HepG2 (cell line): ENCODE measurements around the gene HECTD1. TPM values are rescaled to one million over a fixed set of nuclear protein-coding genes. Genes with fewer than 3 reads are reported as not detected.

Experiments
- ELF3 ChIP-seq: IDR thresholded peaks from 2 replicates; pipeline ENCODE4 v1.6.1; 2016; ENCODE audit warnings: missing genetic modification reagents, missing compliant biosample characterization
- KDM5B ChIP-seq: sonication (generic); formaldehyde crosslinking; IDR thresholded peaks from 2 replicates; pipeline ENCODE4 v1.4.0; 2020; ENCODE audit warnings: missing genetic modification reagents, mild to moderate bottlenecking, borderline replicate concordance
- MTA3 ChIP-seq: sonication (generic); formaldehyde crosslinking; IDR thresholded peaks from 2 replicates; pipeline ENCODE4 v1.4.0; 2020; ENCODE audit warnings: missing genetic modification reagents
- POLR2G ChIP-seq: fragments of 200-400 bp; formaldehyde crosslinking; IDR thresholded peaks from 2 replicates; pipeline ENCODE4 v1.6.1; 2018; ENCODE audit warnings: mild to moderate bottlenecking, low read depth, low read length, moderate library complexity
- SETDB1 ChIP-seq: sonication (generic); formaldehyde crosslinking; IDR thresholded peaks from 2 replicates; pipeline ENCODE4 v1.5.1; 2020; ENCODE audit warnings: missing genetic modification reagents, mild to moderate bottlenecking, borderline replicate concordance
- SIN3A ChIP-seq: IDR thresholded peaks from 2 replicates; pipeline ENCODE4 v1.6.1; 2011; ENCODE audit warnings: low read depth, mild to moderate bottlenecking, control low read depth, low read length, borderline replicate concordance
- TGIF2 ChIP-seq: IDR thresholded peaks from 2 replicates; pipeline ENCODE4 v1.6.1; 2016; ENCODE audit warnings: control low read depth, missing compliant biosample characterization
- THYN1 ChIP-seq: sonication (generic); formaldehyde crosslinking; IDR thresholded peaks from 2 replicates; pipeline ENCODE4 v1.8.1; 2023; ENCODE audit warnings: low read depth, mild to moderate bottlenecking, moderate library complexity, missing genetic modification reagents, borderline replicate concordance
- TP53 ChIP-seq: sonication (generic); formaldehyde crosslinking; conservative IDR thresholded peaks from 2 replicates; pipeline ENCODE4 v1.4.0; 2020; ENCODE audit warnings: missing genetic modification reagents
- ZC3H13 ChIP-seq: sonication (generic); formaldehyde crosslinking; IDR thresholded peaks from 2 replicates; pipeline ENCODE4 v1.8.1; 2023; ENCODE audit warnings: mild to moderate bottlenecking, missing genetic modification reagents, moderate library complexity
- ZNF160 ChIP-seq: sonication (generic); formaldehyde crosslinking; IDR thresholded peaks from 2 replicates; pipeline ENCODE4 v1.8.0; 2022; ENCODE audit warnings: mild to moderate bottlenecking, inconsistent platforms, missing genetic modification reagents
- ZNF296 ChIP-seq: sonication (generic); formaldehyde crosslinking; conservative IDR thresholded peaks from 2 replicates; pipeline ENCODE4 v1.5.0; 2020; ENCODE audit warnings: mild to moderate bottlenecking, missing genetic modification reagents
- ZNF768 ChIP-seq: sonication (generic); formaldehyde crosslinking; IDR thresholded peaks from 2 replicates; pipeline ENCODE4 v1.4.0; 2020; ENCODE audit warnings: missing genetic modification reagents
- ZNF772 ChIP-seq: sonication (generic); formaldehyde crosslinking; IDR thresholded peaks from 2 replicates; pipeline ENCODE4 v1.5.0; 2020; ENCODE audit warnings: mild to moderate bottlenecking, missing genetic modification reagents
- polyA plus RNA-seq, 8 experiments: library from polyadenylated mRNA; depleted of rRNA in 3 of 8; stranded (reverse) in 7 of 8; unstranded in 1 of 8; fragments of >200 nt; fragmentation: Illumina TruSeq in 4 of 8; extraction: Trizol in 4 of 8; gene quantifications; 2 replicates each; pipeline versions ENCODE4 v1.2.1 to v1.2.3, GENCODE V29; 2011 to 2016; ENCODE audit warnings: low read depth in 4 of 8, missing spikeins in 1 of 8, mixed read lengths in 1 of 8; ENCODE audit not compliant: insufficient read depth in 1 of 8
- total RNA-seq, 5 experiments: library from RNA; depleted of rRNA; stranded (reverse); fragments of >200 nt; fragmentation: Illumina TruSeq; extraction: Trizol; gene quantifications; 2 replicates each; pipeline ENCODE4 v1.2.3, GENCODE V29; 2016; ENCODE audit warnings: low read depth in 1 of 5
- TF ChIP-seq, protein P1 (sequence below): IDR thresholded peaks from 2 replicates; pipeline ENCODE4 v1.6.1; 2012; ENCODE audit warnings: low read depth, low read length, improper control_type of control experiment
- TF ChIP-seq, protein P2 (sequence below): sonication (generic); formaldehyde crosslinking; IDR thresholded peaks from 2 replicates; pipeline ENCODE4 v1.5.0; 2020; ENCODE audit warnings: missing genetic modification reagents
- TF ChIP-seq, protein P3 (sequence below): sonication (generic); formaldehyde crosslinking; IDR thresholded peaks from 2 replicates; pipeline ENCODE4 v1.4.0; 2020; ENCODE audit warnings: low read depth, mild to moderate bottlenecking, missing genetic modification reagents
- TF ChIP-seq, protein P4 (sequence below): sonication (generic); formaldehyde crosslinking; IDR thresholded peaks from 2 replicates; pipeline ENCODE4 v1.4.0; 2020; ENCODE audit warnings: missing genetic modification reagents, mild to moderate bottlenecking, borderline replicate concordance
- TF ChIP-seq, protein P5 (sequence below): sonication (generic); formaldehyde crosslinking; IDR thresholded peaks from 2 replicates; pipeline ENCODE4 v1.8.1; 2023; ENCODE audit warnings: missing genetic modification reagents, inconsistent platforms, borderline replicate concordance

The HECTD1 gene
- total and polyA plus RNA-seq, 2 of the 13 experiments (the other 11 are each of a cell fraction or from before 2014, with no cell fraction given): 312 to 560 TPM

DNA sequence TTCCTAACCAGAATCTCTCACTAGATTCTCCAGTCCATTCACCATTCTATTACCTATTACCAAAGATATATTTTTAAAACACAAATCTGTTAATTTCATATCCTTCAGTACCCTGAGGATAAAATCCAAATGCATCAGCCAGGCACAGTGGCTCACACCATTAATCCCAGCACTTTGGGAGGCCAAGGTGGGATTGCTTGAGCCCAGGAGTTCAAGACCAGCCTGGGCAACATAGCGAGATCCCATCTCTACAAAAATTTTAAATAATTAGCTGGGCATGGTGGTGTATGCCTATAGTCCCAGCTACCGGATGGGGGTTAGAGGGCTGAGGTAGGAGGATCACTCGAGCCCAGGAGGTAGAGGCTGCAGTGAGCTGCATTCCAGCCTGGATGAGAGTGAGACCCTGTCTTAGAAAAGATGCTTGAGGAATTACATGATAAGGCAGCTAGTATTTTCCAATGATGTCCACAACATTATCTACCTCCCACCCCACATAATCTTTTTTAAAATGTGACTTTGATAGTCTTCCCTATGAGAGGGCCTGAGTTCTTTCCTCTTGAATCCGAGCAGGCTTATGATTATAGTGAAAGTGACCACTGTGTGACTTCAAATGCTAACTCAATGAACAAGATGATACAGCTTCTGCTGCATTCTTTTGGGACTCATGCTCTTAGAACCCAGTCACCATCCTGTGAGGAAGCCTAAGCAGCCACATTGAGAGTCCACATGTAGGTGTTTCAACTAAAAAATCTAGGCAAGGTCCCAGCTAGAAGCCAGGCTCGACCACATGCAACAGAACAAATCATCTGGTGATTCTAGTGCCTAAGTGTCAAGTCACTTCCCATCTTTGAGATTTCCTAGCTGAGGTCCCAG, 18.0 kb downstream of the HECTD1 start (continued):
- TF ChIP-seq, protein P1, sequence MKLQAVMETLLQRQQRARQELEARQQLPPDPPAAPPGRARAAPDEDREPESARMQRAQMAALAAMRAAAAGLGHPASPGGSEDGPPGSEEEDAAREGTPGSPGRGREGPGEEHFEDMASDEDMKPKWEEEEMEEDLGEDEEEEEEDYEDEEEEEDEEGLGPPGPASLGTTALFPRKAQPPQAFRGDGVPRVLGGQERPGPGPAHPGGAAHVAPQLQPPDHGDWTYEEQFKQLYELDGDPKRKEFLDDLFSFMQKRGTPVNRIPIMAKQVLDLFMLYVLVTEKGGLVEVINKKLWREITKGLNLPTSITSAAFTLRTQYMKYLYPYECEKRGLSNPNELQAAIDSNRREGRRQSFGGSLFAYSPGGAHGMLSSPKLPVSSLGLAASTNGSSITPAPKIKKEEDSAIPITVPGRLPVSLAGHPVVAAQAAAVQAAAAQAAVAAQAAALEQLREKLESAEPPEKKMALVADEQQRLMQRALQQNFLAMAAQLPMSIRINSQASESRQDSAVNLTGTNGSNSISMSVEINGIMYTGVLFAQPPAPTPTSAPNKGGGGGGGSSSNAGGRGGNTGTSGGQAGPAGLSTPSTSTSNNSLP: no peak
- TF ChIP-seq ZC3H13 (CRISPR knock-in tag) (no peak), ELF3 (CRISPR knock-in tag) (no peak), SETDB1 (CRISPR knock-in tag) (no peak), POLR2G (0 out of 2 replicates have a peak, but pooled peaks have one; percentile 30), KDM5B (peak; percentile 35; the same call in 1 of the 2 replicates), THYN1 (CRISPR knock-in tag) (no peak), TGIF2 (CRISPR knock-in tag) (no peak), TP53 (CRISPR knock-in tag) (no peak), MTA3 (CRISPR knock-in tag) (no peak), ZNF296 (CRISPR knock-in tag) (no peak), ZNF160 (CRISPR knock-in tag) (no peak), ZNF768 (CRISPR knock-in tag) (no peak), ZNF772 (CRISPR knock-in tag) (no peak; the same call in 1 of the 2 replicates), SIN3A (no peak)
- TF ChIP-seq, protein P2, sequence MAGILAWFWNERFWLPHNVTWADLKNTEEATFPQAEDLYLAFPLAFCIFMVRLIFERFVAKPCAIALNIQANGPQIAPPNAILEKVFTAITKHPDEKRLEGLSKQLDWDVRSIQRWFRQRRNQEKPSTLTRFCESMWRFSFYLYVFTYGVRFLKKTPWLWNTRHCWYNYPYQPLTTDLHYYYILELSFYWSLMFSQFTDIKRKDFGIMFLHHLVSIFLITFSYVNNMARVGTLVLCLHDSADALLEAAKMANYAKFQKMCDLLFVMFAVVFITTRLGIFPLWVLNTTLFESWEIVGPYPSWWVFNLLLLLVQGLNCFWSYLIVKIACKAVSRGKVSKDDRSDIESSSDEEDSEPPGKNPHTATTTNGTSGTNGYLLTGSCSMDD (CRISPR knock-in tag): peak; percentile 42; the same call in 1 of the 2 replicates
- TF ChIP-seq, protein P3, sequence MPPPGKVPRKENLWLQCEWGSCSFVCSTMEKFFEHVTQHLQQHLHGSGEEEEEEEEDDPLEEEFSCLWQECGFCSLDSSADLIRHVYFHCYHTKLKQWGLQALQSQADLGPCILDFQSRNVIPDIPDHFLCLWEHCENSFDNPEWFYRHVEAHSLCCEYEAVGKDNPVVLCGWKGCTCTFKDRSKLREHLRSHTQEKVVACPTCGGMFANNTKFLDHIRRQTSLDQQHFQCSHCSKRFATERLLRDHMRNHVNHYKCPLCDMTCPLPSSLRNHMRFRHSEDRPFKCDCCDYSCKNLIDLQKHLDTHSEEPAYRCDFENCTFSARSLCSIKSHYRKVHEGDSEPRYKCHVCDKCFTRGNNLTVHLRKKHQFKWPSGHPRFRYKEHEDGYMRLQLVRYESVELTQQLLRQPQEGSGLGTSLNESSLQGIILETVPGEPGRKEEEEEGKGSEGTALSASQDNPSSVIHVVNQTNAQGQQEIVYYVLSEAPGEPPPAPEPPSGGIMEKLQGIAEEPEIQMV (CRISPR knock-in tag): no peak
- TF ChIP-seq, protein P4, sequence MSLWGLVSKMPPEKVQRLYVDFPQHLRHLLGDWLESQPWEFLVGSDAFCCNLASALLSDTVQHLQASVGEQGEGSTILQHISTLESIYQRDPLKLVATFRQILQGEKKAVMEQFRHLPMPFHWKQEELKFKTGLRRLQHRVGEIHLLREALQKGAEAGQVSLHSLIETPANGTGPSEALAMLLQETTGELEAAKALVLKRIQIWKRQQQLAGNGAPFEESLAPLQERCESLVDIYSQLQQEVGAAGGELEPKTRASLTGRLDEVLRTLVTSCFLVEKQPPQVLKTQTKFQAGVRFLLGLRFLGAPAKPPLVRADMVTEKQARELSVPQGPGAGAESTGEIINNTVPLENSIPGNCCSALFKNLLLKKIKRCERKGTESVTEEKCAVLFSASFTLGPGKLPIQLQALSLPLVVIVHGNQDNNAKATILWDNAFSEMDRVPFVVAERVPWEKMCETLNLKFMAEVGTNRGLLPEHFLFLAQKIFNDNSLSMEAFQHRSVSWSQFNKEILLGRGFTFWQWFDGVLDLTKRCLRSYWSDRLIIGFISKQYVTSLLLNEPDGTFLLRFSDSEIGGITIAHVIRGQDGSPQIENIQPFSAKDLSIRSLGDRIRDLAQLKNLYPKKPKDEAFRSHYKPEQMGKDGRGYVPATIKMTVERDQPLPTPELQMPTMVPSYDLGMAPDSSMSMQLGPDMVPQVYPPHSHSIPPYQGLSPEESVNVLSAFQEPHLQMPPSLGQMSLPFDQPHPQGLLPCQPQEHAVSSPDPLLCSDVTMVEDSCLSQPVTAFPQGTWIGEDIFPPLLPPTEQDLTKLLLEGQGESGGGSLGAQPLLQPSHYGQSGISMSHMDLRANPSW (CRISPR knock-in tag): no peak
- TF ChIP-seq, protein P5, sequence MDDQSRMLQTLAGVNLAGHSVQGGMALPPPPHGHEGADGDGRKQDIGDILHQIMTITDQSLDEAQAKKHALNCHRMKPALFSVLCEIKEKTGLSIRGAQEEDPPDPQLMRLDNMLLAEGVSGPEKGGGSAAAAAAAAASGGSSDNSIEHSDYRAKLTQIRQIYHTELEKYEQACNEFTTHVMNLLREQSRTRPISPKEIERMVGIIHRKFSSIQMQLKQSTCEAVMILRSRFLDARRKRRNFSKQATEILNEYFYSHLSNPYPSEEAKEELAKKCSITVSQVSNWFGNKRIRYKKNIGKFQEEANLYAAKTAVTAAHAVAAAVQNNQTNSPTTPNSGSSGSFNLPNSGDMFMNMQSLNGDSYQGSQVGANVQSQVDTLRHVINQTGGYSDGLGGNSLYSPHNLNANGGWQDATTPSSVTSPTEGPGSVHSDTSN (CRISPR knock-in tag): no peak
